NCI-H510A treated with DMSO at 0.1 percent for 48 hours (cell line): ENCODE measurements around the gene PNPLA8.
"Not testable (repeated sequence)": the region's sequence is repeated elsewhere in the genome, so short reads cannot be mapped to it uniquely, and the experiment has no call there.

Experiments used
- DNase-seq: peaks from one replicate; lab custom pipeline; 2025; lab: John Stamatoyannopoulos, UW

Gene PNPLA8, protein sequence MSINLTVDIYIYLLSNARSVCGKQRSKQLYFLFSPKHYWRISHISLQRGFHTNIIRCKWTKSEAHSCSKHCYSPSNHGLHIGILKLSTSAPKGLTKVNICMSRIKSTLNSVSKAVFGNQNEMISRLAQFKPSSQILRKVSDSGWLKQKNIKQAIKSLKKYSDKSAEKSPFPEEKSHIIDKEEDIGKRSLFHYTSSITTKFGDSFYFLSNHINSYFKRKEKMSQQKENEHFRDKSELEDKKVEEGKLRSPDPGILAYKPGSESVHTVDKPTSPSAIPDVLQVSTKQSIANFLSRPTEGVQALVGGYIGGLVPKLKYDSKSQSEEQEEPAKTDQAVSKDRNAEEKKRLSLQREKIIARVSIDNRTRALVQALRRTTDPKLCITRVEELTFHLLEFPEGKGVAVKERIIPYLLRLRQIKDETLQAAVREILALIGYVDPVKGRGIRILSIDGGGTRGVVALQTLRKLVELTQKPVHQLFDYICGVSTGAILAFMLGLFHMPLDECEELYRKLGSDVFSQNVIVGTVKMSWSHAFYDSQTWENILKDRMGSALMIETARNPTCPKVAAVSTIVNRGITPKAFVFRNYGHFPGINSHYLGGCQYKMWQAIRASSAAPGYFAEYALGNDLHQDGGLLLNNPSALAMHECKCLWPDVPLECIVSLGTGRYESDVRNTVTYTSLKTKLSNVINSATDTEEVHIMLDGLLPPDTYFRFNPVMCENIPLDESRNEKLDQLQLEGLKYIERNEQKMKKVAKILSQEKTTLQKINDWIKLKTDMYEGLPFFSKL

DNA sequence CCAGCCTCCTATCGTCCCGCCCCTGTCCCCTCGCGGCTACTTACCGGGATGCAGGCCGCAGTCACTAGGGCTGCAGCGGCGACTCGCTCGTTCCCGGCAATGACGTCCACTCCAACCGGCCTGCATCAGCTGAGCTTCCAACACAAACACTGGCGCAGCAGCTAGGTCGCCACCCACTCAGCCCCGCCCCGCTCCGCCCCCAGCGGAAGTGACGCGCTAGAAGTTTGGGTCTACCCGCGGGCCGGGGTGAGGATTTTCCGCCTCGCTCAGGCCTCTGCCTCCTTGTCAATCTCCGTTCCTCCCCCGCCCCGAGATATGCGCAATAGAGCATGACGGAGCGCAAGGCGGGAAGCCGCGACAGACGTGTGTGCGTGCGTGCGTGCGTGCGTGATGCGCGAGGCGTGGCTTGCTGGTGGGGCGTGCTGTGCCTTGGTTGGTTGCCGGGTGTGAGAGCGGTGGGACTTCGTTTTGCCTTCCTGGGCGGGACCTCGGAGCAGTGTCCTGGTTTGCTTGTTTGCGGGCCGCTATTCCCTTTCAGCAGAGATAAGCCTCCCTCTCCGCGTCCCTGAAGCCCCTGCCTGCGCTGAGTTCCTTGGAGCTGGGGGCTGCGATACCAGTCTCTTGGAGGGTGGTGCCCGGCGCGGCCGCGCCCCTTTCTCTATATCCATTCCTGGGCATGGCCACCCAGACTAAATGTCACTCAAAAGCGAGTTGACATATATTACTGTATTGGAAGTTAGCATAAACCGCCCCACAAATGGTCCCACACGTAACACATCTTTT, at the start of gene PNPLA8:
Gene PNPLA8 (minus strand): TSS at position 151 of the 783 bp plus-strand sequence. CDS start 10,644 bp downstream, outside the sequence.
- DNase-seq, result peak; percentile 98

DNA sequence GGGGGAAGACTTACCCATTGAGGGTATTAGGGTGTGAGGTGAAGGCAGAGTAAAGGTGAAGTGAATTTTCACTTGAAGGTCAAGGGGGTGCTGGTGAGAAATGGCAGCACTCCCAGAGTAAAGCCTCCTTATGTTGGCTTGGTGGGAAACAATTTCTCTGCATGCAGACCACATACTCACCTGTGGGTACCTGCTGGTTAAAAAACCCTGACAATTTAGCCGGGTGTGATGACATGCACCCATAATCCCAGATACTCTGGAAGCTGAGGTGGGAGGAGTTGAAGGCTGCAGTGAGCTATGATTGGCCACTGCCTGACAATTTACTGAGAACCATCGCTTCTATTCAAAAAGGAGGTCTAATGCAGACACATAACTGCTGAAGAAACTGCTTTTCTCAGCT, 49.2 kb upstream of the PNPLA8 start:
- no peak for DNase-seq

DNA sequence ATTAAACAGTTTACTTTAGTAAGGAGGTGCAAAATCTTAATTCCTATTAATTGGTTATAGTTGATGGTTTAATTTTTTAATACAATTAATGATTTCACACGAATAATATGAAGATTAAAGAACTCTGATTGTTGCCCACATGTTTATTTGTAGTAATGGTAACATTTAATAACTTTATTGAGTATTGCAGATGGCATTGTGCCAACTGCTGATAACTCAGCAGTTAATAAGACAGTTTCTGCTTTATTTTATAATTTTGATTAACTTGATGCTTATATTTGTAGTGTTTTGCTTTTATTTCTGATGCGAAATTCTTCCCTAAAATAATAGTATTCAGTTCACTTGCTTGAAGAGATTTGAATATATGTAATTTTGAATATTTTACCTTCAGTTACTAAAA, 46.5 kb upstream of the PNPLA8 start:
- DNase-seq, result no peak

DNA sequence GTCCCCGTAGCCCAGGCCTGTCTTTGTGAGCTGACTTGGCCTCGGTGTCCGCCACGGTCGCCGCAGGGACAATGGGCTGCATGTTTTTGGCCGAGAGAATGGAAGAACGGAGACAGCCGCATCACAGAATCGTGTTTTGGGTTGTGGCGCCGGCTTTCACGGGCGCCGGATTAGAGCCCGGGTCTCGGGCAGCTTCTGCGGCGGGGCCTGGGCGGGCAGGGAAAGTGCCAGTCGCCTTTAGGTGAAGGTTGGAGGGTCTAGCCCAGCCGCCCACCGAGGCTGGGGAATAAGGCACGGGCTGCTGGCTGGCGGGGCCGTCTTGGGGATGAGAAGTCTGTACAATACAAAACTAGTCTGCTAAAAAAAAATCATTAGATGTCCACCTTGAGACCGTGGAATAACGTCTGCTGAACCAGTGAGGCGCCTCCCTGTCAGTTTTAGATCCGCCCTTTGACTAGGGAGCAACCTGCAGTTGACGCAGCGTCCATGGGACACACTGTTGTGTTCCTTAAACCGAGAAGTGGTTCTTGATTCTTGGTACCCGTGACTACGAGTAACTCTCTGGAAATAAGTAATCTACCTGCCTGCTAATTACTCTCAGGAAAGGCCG, 44.3 kb upstream of the PNPLA8 start:
- DNase-seq, result peak; percentile 14

DNA sequence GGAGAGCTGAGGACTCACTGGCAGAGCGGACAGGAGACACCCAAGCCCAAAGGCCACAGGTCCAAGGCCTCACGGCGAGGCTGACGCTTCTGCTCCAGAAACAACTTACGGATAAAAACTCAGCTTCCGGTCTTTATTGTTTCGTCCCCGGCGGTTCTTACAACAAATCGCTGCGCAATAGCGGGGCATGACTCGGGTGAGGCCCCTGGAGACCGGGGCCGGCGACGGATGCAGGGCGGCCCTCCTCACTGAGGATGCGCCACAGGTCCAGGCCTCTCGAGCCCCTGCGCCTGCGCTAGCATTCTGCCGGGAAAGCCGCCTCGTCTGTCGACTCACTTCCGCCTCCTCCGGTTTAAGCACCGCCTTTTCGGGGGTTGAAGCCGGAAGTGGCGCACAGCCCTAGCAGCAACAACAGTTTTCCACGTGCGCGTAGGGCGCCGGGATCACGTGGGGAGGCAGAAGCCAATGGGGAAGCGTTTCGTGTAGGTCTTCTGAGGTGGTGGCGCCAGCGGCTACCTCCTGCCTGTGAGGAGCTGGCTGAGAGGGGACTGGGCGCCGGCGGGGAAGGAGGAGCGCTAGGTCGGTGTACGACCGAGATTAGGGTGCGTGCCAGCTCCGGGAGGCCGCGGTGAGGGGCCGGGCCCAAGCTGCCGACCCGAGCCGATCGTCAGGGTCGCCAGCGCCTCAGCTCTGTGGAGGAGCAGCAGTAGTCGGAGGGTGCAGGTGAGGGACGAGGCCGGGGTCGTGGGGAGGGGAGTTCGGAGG, 43.6 kb upstream of the PNPLA8 start, which contains the start of the genes DNAJB9 and THAP5:
Gene DNAJB9 (plus strand): TSS at position 494 of the 765 bp plus-strand sequence. CDS start 1,853 bp downstream, outside the sequence.
Gene THAP5 (minus strand): TSS at position 326 of the 765 bp plus-strand sequence. CDS start 137 bp downstream, at position 189.
- DNase-seq, result peak; percentile 85

DNA sequence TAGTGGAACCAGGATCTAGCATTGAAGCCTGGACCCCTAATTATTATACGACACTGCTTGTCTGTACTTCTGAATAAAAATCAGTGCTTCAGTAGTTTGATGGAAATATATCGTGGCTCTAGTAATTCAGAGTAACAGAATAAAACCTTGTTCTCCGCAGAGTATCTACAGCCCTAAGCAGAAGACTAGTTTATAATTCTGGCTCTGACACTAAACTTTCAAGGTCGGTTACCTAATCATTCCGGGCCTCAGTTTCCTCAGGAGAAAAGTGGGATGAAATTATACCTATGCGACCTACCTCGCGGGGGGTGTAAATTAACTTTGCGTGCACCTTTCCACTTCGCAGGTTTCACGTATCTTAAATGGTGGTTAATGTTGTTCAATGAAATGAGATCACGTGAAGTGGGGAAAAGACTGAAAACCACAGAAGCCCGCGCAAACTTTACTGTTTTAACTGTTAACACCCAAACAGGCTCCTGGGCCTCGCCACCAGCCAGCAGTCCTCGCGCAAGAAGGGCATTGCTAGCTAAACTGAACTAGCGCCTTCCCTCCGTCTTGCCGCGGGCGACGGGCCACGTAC, 43.0 kb upstream of the PNPLA8 start:
- DNase-seq, result no peak

DNA sequence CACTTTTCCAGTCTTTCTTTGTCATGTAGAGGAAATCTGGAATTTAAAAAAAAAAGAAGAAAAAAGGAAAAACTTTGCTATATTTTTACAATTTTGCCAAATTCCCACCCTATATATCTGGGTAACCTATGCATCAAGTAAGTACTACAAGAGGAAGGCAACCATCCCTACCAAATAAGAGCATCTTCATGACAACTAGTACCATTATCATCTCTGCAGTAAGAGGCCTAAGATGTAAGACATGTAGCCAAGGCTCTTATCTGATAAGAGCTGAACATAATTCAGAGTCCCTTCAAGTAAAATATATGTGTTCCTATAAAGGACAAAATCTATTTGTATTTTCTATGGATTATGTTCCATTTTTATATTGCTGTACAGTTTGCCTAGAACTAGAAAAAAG, 40.1 kb upstream of the PNPLA8 start:
- no peak for DNase-seq

DNA sequence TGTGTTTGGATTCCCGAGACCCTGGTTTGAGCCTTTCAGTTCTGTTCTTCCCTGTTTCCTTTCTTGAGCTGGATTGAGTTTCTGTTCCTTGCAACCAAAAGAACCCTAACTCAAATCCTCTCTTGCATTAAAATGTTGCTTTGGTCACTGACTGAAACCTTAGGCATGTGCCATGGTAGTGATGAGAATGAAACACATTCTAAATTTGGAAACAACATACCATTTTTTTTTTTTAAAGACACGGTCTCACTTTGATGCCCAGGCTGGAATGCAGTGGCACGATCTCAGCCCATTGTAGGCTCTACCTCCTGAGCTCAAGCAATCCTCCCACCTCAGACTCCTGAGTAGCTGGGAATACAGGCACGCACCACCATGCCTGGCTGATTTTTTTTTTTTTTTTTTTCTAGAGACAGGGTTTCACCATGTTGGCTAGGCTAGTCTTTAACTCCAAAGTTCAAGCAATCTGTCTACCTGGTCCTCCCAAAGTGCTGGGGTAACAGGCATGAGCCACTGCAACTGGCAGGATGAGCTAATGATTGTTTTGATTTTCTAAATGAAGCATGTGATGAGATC, 35.2 kb upstream of the PNPLA8 start:
- DNase-seq, result no peak

DNA sequence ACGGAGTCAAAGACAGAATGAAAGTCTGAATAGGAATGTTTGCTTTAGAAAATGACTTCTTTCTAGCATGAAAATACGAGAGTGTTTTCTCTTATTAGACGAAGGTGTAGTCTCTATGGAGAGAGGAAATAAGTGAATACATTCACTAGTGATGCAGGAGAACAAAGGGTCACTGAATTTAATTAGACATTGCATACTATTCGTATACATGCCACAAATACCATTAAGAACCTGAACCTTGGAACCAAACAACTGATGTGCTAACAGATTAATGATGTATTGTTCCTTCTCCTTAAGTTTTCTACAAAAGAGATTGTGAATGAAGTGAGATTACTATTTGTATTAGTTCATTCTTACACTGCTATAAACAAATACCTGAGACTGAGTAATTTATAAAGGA, 33.3 kb upstream of the PNPLA8 start:
- DNase-seq, result no peak

DNA sequence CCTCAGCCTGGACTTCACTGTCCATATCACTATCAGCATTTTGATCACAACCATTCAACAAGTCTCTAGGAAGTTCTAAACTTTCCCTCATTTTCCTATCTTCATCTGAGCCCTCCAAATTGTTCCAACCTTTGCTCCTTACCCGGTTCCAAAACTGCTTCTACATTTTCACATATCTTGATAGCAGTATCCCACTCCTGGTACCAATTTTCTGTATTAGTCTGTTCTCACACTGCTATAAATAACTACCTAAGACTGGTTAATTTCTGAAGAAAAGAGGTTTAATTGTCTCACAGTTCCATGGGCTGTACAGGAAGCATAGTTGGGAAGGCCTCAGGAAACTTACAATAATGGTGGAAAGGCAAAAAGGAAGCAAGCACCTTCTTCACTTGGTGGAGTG, 31.7 kb upstream of the PNPLA8 start:
- DNase-seq, result no peak

DNA sequence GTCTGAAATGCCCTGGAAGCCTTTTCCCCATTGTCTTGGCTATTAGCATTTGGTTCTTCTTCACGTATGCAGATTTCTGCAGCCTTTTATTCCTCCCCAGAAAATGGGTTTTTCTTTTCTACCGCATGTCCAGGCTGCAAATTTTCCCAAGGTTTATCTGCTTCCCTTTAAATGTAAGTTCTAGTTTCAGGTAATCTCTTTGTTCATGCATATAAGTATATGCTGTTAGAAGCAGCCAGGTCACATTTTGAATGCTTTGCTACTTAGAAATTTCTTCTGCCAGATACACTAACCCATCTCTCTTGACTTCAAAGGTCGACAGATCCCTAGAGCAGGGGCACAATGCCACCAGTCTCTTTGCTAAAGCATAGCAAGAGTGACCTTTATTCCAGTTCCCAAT, 31.3 kb upstream of the PNPLA8 start:
- DNase-seq, result no peak

DNA sequence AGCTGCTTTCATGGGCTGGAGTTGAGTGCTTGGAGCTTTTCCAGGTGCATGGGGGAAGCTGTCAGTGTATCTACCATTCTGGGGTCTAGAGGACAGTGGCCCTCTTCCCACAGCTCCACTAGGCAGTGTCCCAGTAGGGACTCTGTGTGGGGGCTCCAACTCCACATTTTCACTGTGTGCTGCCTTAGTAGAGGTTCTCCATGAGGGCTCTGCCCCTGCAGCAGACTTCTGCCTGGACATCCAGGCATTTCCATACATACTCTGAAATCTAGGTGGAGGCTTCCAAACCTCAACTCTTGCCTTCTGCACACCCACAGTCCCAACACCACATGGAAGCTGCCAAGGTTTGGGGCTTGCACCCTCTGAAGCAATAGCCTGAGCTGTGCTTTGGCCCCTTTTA, 30.7 kb upstream of the PNPLA8 start:
- DNase-seq, result not testable (repeated sequence)

DNA sequence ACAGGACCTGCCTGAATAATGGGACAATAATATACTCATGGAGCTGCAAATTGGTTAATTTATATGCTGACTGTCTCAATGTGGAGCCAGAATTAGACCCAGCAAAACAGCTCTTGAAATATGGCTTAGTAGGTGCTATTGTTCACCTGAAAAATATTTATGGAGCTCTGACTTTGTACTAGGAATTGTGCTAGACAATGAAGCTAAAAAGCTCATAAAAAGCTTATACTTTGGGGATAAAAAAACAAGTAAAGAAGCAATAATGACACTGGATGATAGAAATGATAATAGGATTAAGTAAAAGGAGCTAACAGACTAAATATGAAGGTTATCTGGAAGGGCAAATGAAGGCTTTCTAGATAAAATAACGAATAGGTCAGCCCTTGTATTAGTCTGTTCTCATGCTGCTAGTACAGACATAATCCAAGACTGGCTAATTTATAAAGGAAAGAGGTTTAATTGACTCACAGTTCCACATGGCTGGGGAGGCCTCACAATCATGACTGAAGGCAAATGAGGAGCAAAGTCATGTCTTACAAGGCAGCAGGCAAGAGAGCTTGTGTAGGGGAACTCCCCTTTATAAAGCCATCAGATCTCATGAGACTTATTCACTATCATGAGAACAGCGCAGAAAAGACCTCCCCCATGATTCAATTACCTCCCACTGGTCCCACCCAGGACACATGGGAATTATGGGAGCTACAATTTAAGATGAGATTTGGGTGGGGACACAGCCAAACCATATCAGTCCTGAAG, 22.4 kb upstream of the PNPLA8 start:
- DNase-seq, result not testable (repeated sequence)

DNA sequence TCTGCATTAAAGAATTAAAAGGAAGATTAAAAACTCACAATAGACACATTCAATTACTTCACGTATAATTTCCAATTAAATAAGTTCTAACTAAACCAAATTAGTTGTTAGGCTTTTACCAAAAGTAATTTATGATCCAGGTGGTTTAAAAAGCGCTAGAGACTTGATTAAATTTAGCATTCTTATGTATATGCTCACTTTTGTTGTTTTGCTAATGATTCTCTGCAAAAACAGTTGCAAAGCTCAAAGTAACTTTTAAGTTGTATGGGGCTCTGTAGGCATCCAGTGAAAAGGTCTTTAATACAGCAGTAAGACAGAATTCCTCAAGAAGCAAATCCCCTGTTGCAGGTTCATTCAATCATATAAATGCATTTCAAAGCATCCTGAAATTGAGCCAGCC, 15.5 kb upstream of the PNPLA8 start:
- DNase-seq, result no peak

DNA sequence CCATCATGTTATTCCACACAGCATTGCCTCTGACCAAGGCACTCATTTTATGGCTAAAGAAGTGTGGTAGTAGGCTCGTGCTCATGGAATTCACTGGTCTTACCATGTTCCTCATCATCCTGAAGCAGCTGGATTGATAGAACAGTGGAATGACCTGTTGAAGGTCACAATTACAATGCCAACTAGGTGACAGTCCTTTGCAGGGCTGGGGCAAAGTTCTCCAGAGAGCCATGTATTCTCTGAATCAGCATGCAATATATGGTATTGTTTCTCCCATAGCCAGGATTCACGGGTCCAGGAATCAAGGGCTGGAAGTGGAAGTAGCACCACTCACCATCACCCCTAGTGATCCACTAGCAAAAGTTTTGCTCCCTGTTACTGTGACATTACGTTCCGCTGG, 12.8 kb upstream of the PNPLA8 start:
- DNase-seq, result not testable (repeated sequence)

DNA sequence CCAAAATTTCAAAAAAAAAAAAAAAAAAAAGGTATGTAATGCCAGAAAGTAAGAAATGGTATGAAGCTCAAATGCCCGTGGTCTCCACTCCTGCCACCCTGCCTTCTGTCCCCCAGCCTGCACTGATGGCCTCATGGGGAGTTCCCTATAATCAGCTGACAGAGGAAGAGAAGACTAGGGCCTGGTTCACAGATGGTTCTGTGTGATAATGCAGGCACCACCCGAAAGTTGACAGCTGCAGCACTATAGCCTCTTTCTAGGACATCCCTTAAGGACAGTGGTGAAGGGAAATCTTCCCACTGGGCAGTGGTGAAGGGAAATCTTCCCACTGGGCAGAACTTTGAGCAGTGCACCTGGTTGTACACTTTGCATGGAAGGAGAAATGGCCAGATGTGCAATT, 12.3 kb upstream of the PNPLA8 start:
- DNase-seq, result not testable (repeated sequence)

DNA sequence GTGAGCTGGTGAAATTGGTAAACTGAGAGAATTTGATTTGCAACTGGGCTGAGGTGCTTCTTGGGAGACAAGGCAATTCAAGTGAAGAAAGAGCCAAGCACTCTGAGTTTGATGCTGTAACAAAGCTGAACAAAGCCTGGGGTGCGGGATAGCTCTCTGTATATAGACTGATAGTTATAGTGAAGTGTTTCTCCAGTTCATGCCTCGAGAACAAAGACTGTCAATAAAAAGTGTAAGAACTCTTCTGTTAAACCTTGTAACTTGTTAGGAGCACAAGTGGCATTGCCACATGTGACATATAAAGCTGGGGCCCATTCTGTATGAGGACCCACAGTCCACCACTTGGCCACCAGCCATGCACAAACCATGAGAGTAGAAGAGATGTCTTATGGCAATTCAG, 11.3 kb upstream of the PNPLA8 start:
- DNase-seq, result no peak

DNA sequence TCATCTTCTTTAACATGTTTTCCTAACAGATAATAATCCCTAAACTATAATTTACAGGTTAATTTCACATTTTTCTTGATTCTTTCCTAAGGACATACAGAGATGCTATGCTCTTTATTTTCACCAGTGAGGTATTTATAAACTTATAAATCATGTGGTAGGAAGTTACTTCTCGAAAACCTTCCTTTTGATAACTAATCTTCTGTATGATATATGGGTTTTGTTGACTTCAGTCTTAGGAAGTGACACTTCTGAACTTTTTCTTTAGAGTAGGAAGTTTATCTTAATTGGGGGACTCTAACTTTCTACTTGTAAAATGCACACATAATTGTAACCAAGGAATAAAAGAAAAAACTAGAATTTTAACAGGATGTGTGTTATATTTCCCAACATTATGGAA, 9.8 kb upstream of the PNPLA8 start:
- DNase-seq, result no peak

DNA sequence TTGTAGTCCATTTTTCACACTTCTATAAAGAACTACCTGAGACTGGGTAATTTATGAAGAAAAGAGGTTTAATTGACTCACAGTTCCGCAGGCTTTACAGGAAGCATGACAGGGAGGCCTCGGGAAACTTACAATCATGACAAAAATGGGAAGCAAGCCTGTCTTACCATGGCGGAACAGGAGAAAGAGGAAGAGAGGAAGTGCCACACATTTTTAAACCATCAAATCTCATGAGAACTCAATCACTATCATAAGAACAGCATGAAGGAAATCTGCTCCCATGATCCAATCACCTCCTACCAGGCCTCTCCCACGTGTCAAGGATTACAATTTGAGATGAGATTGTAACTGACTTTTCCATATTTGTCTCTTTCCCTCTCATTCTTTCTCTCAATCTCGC, 9.3 kb upstream of the PNPLA8 start:
- no peak for DNase-seq

DNA sequence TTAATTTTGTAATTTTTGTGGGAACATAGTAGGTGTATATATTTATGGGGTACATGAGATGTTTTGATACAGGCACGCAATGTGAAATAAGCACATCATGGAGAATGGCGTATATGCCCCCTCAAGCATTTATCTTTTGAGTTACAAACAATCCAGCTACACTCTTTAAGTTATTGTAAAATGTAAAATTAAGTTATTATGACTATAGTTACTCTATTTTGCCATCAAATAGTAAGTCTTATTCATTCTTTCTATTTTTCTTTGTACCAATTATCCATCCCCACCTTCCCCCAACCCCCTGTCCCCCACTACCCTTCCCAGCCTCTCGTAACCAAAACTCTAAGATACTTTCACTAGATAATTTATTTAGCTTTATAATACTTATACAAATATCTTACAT, 7.8 kb upstream of the PNPLA8 start:
- DNase-seq, result no peak
